ENCODE results near the gene TMEM271.

DNA sequence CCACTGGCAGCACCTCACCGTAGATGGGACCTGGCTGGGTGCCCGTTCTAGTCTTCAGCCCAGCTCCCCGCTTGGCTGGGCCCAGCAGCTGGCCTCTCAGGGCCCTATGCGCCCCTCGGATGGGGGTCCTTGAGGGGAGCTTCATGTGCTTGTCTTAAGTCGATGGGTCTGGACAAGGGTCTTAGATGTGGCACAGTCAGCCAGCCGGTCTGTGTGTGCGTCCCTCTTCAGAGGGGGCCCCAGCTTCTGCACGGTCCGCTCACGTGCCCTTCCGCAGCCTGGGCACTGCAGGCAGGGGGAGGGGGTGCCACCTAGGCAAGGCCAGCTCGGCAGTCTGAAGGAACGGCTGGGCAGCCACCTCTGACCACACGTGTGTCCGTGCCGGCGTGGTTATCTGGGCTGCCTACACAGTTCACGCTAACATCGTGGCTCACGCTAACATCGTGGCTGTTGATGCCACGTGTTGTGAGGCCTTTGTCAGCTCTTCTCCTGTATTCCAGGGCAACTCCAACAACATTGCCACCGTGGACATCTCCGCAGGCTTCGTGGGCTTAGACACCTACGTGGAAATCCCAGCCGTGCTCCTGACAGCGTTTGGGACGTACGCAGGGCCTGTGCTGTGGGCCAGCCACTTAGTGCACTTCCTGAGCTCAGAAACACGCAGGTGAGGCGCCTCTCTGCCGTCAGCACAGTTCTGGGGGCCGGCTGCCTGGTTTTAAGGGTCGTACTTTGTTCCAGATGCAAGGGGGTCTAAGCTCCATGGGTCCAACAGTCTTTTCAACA lies 42.6 kb downstream of the TMEM271 start:
- TF ChIP-seq ISL1 (CRISPR knock-in tag; IDR thresholded peaks at IDR 0.05): no peak
- TF ChIP-seq ZNF8 (CRISPR knock-in tag; IDR thresholded peaks at IDR 0.05): no peak
- no peak for TF ChIP-seq ZFP30 (CRISPR knock-in tag; IDR thresholded peaks at IDR 0.05)
- TF ChIP-seq SNAI2 (CRISPR knock-in tag; IDR thresholded peaks at IDR 0.05): no peak
- TF ChIP-seq, protein P1, sequence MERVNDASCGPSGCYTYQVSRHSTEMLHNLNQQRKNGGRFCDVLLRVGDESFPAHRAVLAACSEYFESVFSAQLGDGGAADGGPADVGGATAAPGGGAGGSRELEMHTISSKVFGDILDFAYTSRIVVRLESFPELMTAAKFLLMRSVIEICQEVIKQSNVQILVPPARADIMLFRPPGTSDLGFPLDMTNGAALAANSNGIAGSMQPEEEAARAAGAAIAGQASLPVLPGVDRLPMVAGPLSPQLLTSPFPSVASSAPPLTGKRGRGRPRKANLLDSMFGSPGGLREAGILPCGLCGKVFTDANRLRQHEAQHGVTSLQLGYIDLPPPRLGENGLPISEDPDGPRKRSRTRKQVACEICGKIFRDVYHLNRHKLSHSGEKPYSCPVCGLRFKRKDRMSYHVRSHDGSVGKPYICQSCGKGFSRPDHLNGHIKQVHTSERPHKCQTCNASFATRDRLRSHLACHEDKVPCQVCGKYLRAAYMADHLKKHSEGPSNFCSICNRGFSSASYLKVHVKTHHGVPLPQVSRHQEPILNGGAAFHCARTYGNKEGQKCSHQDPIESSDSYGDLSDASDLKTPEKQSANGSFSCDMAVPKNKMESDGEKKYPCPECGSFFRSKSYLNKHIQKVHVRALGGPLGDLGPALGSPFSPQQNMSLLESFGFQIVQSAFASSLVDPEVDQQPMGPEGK (CRISPR knock-in tag; IDR thresholded peaks at IDR 0.05; ENCODE audit: borderline replicate concordance): no peak
- no peak for TF ChIP-seq BACH2 (CRISPR knock-in tag; IDR thresholded peaks at IDR 0.05; ENCODE audit: borderline replicate concordance)
- no peak for TF ChIP-seq ZNF70 (CRISPR knock-in tag; IDR thresholded peaks at IDR 0.05)
- TF ChIP-seq ZFP3 (CRISPR knock-in tag; IDR thresholded peaks at IDR 0.05): no peak
- TF ChIP-seq ARNTL (CRISPR knock-in tag; IDR thresholded peaks at IDR 0.05; ENCODE audit: borderline replicate concordance, low read depth): no peak
- no peak for TF ChIP-seq PPARA (CRISPR knock-in tag; IDR thresholded peaks at IDR 0.05; ENCODE audit: borderline replicate concordance)

All from SK-N-SH treated with all-trans-retinoic acid at 6 μM for 48 hours (cell line).